Mammary epithelial cell (primary cell): Measurements from ENCODE around the gene CDC40.

Experiments used
- CTCF ChIP-seq, 2 donors: IDR thresholded peaks in 1 of 2; conservative IDR thresholded peaks in 1 of 2; 2 replicates each; pipeline ENCODE4 v1.5.1; 2011 to 2012; ENCODE audit warnings: inconsistent platforms in 2 of 2, low read length in 2 of 2, mild to moderate bottlenecking in 2 of 2, control low read depth in 1 of 2, low read depth in 1 of 2; ENCODE audit not compliant: insufficient read depth in 1 of 2; ENCODE audit errors: extremely low read depth in 1 of 2
- EZH2 ChIP-seq: IDR thresholded peaks from 2 replicates; pipeline ENCODE4 v1.6.1; 2012; ENCODE audit warnings: low read length, inconsistent platforms, borderline replicate concordance

- TF ChIP-seq CTCF (conservative IDR thresholded peaks at IDR 0.05 in 1 of 2, IDR thresholded peaks at IDR 0.05 in 1 of 2; ENCODE audit: extremely low read depth in 1 of 2, insufficient read depth in 1 of 2, low read depth in 1 of 2, low read length in 2 of 2) (no peak), EZH2 (no peak)
These were observed 21.7 kb upstream of the CDC40 start for GRCh38 chr6:110158479-110158878.
